NCI-H2227 (cell line): ENCODE data around the gene MIOX.

Experiments
- DNase-seq: peaks from one replicate; lab custom pipeline; 2025; ENCODE audit not compliant: unreplicated experiment; lab: John Stamatoyannopoulos, UW

Gene MIOX

GRCh38 chr22:50454556-50455075, 32.0 kb upstream of the MIOX start:
- no peak for DNase-seq

- no peak for DNase-seq
Observed at GRCh38 chr22:50455201-50455600, 31.5 kb upstream of the MIOX start.

- DNase-seq, result no peak
Observed at GRCh38 chr22:50456026-50456425, 30.6 kb upstream of the MIOX start.

- DNase-seq, result no peak
Observed at GRCh38 chr22:50456466-50457234, 30.0 kb upstream of the MIOX start.

GRCh38 chr22:50459016-50459415, 27.6 kb upstream of the MIOX start:
- no peak for DNase-seq

- DNase-seq, result no peak
Observed at GRCh38 chr22:50459496-50460140, 27.0 kb upstream of the MIOX start.

GRCh38 chr22:50460938-50461337, 25.7 kb upstream of the MIOX start:
- no peak for DNase-seq

GRCh38 chr22:50461536-50461935, 25.1 kb upstream of the MIOX start:
- no peak for DNase-seq

- no peak for DNase-seq
Observed at GRCh38 chr22:50461979-50462540, 24.6 kb upstream of the MIOX start.

GRCh38 chr22:50463188-50463900, 23.3 kb upstream of the MIOX start:
- no peak for DNase-seq

GRCh38 chr22:50464451-50464850, 22.2 kb upstream of the MIOX start:
- no peak for DNase-seq

- DNase-seq, result no peak
Observed at GRCh38 chr22:50465066-50465930, 21.4 kb upstream of the MIOX start.

- DNase-seq, result no peak
Observed at GRCh38 chr22:50467341-50467740, 19.3 kb upstream of the MIOX start.

- no peak for DNase-seq
Observed at GRCh38 chr22:50467773-50468440, 18.8 kb upstream of the MIOX start.

- DNase-seq, result no peak
Observed at GRCh38 chr22:50468626-50469025, 18.0 kb upstream of the MIOX start.

GRCh38 chr22:50469377-50470305, 17.0 kb upstream of the MIOX start:
- DNase-seq, result peak; percentile 35

- DNase-seq, result no peak
Observed at GRCh38 chr22:50470491-50470890, 16.2 kb upstream of the MIOX start.

GRCh38 chr22:50471197-50471847, 15.3 kb upstream of the MIOX start:
- DNase-seq, result no peak
